B cell (primary cell): ENCODE data around the gene FCN1. TPM values are rescaled to one million over a fixed set of nuclear protein-coding genes. Genes with fewer than 3 reads are reported as not detected.

Source experiments
- ATAC-seq: fragments of 200-7000 bp; cut with Tn5 transposase; one replicate; pipeline ENCODE4 v1.10.0; 2021; ENCODE audit warnings: low read depth, mild to moderate bottlenecking, moderate number of reproducible peaks, moderate library complexity
- CTCF ChIA-PET: fragments of 350-600 bp; sonication (Branson Sonifier 250); formaldehyde crosslinking; loops from one replicate; lab custom pipeline; 2021; ENCODE audit warnings: antibody characterized with exemption, inconsistent platforms; lab: Charles Lee
- POLR2A ChIA-PET: fragments of 350-600 bp; sonication (Branson Sonifier 250); formaldehyde crosslinking; loops from one replicate; lab custom pipeline; 2021; ENCODE audit warnings: antibody characterized with exemption; lab: Charles Lee
- DNase-seq: peaks from one replicate; pipeline ENCODE4 v3.0.0; 2013
- H2AFZ ChIP-seq: 2 replicates; pipeline ENCODE4 v1.6.1; 2012; ENCODE audit warnings: mild to moderate bottlenecking, low read depth, low read length; ENCODE audit not compliant: insufficient read depth, poor library complexity, severe bottlenecking
- H3K27ac ChIP-seq, 2 donors: 1 replicate in 1 of 2; 2 replicates in 1 of 2; pipeline ENCODE4 v1.5.1; 2012 to 2013; ENCODE audit warnings: low read length in 2 of 2, mild to moderate bottlenecking in 2 of 2, moderate library complexity in 1 of 2
- H3K27me3 ChIP-seq, 4 experiments: fragments of 200-600 bp in 1 of 4; sonication (generic) in 1 of 4; replicated peaks in 1 of 4; 1 replicate in 2 of 4; 2 replicates in 2 of 4; pipeline versions ENCODE4 v1.6.1 to v1.7.0; 2013 to 2016; ENCODE audit warnings: low read length in 3 of 4, mild to moderate bottlenecking in 2 of 4, mixed read lengths in 1 of 4, moderate library complexity in 1 of 4; ENCODE audit not compliant: insufficient read depth in 4 of 4, control insufficient read depth in 3 of 4; ENCODE audit errors: control extremely low read depth in 1 of 4
- H3K36me3 ChIP-seq, 2 experiments: replicated peaks in 1 of 2; 1 replicate in 1 of 2; 2 replicates in 1 of 2; pipeline versions ENCODE4 v1.6.1 to v1.7.1; 2013; ENCODE audit warnings: low read length in 1 of 2; ENCODE audit not compliant: insufficient read depth in 2 of 2, control insufficient read depth in 1 of 2; ENCODE audit errors: control extremely low read depth in 1 of 2, extremely low read depth in 1 of 2
- H3K4me1 ChIP-seq, 2 donors: fragments of 200-600 bp in 1 of 2; sonication (generic) in 1 of 2; 1 replicate in 1 of 2; 2 replicates in 1 of 2; pipeline versions ENCODE4 v1.5.1 to v1.6.1; 2013 to 2017; ENCODE audit warnings: low read length in 2 of 2; ENCODE audit not compliant: control insufficient read depth in 2 of 2, insufficient read depth in 2 of 2
- H3K4me2 ChIP-seq: replicated peaks from 2 replicates; pipeline ENCODE3; 2012; ENCODE audit warnings: mild to moderate bottlenecking, low read depth, low read length; ENCODE audit not compliant: poor library complexity, severe bottlenecking
- H3K4me3 ChIP-seq, 5 experiments: fragments of 200-600 bp in 1 of 5; sonication (generic) in 1 of 5; 1 replicate in 3 of 5; 2 replicates in 2 of 5; pipeline versions ENCODE4 v1.5.1 to v1.7.0; 2011 to 2016; ENCODE audit warnings: low read length in 4 of 5, mild to moderate bottlenecking in 4 of 5, low read depth in 2 of 5, control low read depth in 1 of 5, moderate library complexity in 1 of 5; ENCODE audit not compliant: insufficient read depth in 1 of 5; ENCODE audit errors: control extremely low read depth in 1 of 5, extremely low read depth in 1 of 5
- H3K79me2 ChIP-seq: fragments of 200-600 bp; sonication (generic); one replicate; pipeline ENCODE4 v1.6.0; 2016; ENCODE audit warnings: low read length; ENCODE audit not compliant: control insufficient read depth, insufficient read depth
- H3K9ac ChIP-seq: fragments of 200-600 bp; sonication (generic); 2 replicates; pipeline ENCODE4 v1.6.1; 2017; ENCODE audit warnings: mild to moderate bottlenecking, low read length, moderate library complexity
- H3K9me3 ChIP-seq, 3 donors: one replicate each; pipeline versions ENCODE4 v1.6.1 to v1.7.1; 2013; ENCODE audit warnings: low read length in 2 of 3; ENCODE audit not compliant: control insufficient read depth in 2 of 3, insufficient read depth in 1 of 3; ENCODE audit errors: control extremely low read depth in 1 of 3
- H4K20me1 ChIP-seq: 2 replicates; pipeline ENCODE4 v1.6.0; 2012; ENCODE audit warnings: mild to moderate bottlenecking, low read length; ENCODE audit not compliant: insufficient read depth, control insufficient read depth, poor library complexity, severe bottlenecking
- H3K27ac Mint-ChIP-seq: one replicate; pipeline ENCODE4 v1.8.0; 2021; ENCODE audit warnings: mixed read lengths
- H3K27me3 Mint-ChIP-seq: one replicate; pipeline ENCODE4 v1.8.0; 2021; ENCODE audit warnings: mixed read lengths
- H3K4me1 Mint-ChIP-seq: one replicate; pipeline ENCODE4 v1.8.0; 2021; ENCODE audit warnings: mixed read lengths
- H3K4me3 Mint-ChIP-seq: one replicate; pipeline ENCODE4 v1.8.0; 2021; ENCODE audit warnings: mixed read lengths
- H3K9me3 Mint-ChIP-seq: one replicate; pipeline ENCODE4 v1.8.0; 2022; ENCODE audit warnings: mixed read lengths; ENCODE audit not compliant: insufficient read depth
- EZH2 ChIP-seq: IDR thresholded peaks from 2 replicates; pipeline ENCODE4 v1.6.1; 2012; ENCODE audit warnings: borderline replicate concordance, low read depth, mild to moderate bottlenecking, moderate library complexity, low read length; ENCODE audit not compliant: insufficient read depth, poor library complexity, severe bottlenecking
- WGBS: methylation state at CpG from one replicate; pipeline ENCODE4 v1.1.5; 2013; ENCODE audit warnings: missing lambda C conversion rate; ENCODE audit not compliant: insufficient coverage; 5-methylcytosine and 5-hydroxymethylcytosine counted together
- intact Hi-C: fragments of 100-400 bp; cut with micrococcal nuclease; formaldehyde crosslinking; loops from one replicate; pipeline ENCODE4 v1.10.0; 2022
- polyA plus RNA-seq: library from polyadenylated mRNA; depleted of rRNA; stranded (reverse); fragments of >200 nt; gene quantifications from 2 replicates; pipeline ENCODE4 v1.2.3, GENCODE V29; 2012
- total RNA-seq, 2 donors: library from RNA; stranded (reverse); fragments of 120-200 nt in 1 of 2; gene quantifications; 1 replicate in 1 of 2; 2 replicates in 1 of 2; pipeline versions ENCODE4 v1.2.3 to v1.2.4, GENCODE V29; 2013 to 2022
- TF ChIP-seq, protein P1 (sequence below): fragments of 200-600 bp; IDR thresholded peaks from one replicate; pipeline ENCODE4 v1.8.0; 2022; ENCODE audit warnings: antibody characterized with exemption, mild to moderate bottlenecking

FCN1 gene
- total and polyA plus RNA-seq, 2 donors (not counting 1 experiment from before 2014, with no cell fraction given): 2.2 to 20.6 TPM

DNA sequence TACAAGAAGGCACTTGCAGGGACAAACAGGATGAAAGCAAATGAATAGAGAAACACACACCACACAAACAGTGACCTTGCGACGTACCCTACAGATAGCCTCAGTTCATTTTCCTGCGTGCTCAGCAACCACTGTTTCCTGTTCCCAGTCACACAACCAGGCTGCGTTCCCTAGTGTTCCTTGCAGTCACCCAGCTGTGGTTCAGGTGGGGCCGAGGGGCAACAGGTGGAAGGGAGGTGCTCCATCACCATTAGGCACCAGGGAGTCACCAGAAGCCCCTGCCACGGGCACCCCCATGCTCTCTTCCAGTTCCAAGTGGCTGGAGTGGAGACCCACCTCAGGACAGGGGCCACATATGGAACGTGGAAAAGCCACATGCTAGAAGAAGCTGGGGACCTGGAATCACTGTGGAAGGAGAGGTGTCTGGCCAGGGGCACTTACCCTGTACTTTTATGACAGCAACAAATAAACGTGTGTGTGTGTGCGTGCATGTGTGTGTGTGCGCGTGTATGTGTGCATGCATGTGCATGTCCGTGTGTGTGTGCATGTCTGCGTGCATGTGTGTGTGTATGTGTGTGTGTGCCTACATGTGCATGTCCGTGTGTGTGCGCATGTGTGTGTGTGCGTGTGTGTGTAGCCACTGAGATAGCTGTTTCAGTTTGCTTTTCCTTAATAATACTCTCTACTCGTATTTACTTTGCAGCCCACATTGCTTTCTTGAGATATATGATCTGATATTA, 55.9 kb downstream of the FCN1 start:
- H3K9ac ChIP-seq: no peak overlapping the region
- Mint-ChIP-seq H3K9me3 (peaks cover 6% of the 10 kb centered on the region), H3K4me1 (no peaks in the 10 kb centered on the region), H3K27ac (no peak overlapping the region), H3K4me3 (no peak overlapping the region), H3K27me3 (peaks cover 7% of the 10 kb centered on the region)
- no peaks in the 10 kb centered on the region for H4K20me1 ChIP-seq
- no peaks in the 10 kb centered on the region for H3K27me3 ChIP-seq
- ChIA-PET POLR2A (no interaction called here), CTCF (no interaction called here)
- ATAC-seq: no peak
- WGBS: 92% methylated on average over 13 of the region's 17 CpGs
- no peaks in the 10 kb centered on the region for H3K36me3 ChIP-seq
- peaks cover 0 to 17% (median 2%) of the 10 kb centered on the region in 3 donors for H3K9me3 ChIP-seq
- H3K79me2 ChIP-seq: no peaks in the 10 kb centered on the region
- no peak overlapping the region for H3K4me3 ChIP-seq
- no peak overlapping the region for H3K4me2 ChIP-seq
- no peak for DNase-seq
- TF ChIP-seq EZH2: no peak
- TF ChIP-seq, protein P1, sequence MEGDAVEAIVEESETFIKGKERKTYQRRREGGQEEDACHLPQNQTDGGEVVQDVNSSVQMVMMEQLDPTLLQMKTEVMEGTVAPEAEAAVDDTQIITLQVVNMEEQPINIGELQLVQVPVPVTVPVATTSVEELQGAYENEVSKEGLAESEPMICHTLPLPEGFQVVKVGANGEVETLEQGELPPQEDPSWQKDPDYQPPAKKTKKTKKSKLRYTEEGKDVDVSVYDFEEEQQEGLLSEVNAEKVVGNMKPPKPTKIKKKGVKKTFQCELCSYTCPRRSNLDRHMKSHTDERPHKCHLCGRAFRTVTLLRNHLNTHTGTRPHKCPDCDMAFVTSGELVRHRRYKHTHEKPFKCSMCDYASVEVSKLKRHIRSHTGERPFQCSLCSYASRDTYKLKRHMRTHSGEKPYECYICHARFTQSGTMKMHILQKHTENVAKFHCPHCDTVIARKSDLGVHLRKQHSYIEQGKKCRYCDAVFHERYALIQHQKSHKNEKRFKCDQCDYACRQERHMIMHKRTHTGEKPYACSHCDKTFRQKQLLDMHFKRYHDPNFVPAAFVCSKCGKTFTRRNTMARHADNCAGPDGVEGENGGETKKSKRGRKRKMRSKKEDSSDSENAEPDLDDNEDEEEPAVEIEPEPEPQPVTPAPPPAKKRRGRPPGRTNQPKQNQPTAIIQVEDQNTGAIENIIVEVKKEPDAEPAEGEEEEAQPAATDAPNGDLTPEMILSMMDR: no peak
- no peaks in the 10 kb centered on the region for H3K4me1 ChIP-seq
- intact Hi-C loops: no loop called here
- no peak overlapping the region for H2AFZ ChIP-seq
- H3K27ac ChIP-seq: no peak overlapping the region

DNA sequence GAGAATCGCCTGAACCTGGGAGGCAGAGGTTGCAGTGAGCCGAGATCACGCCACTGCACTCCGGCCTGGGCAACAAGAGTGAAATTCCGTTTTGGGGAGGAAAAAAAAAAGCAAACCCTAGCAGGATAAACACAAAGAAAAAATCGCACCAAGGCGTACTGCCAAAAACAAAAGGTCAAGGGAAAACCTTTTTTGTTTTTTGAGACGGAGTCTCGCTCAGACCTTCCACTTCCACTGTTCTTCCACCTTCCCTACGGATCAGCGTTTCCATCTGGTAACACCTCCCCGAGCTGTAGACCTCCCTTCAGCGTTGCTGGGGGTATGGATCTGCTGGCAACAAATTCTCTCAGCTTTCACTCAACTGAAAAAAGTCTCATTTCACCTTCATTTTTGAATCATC, 57.2 kb downstream of the FCN1 start:
- no peak overlapping the region for H3K27ac Mint-ChIP-seq
- ATAC-seq (no peak), DNase-seq (no peak)
- CTCF ChIA-PET: no interaction called here
- no peak for TF ChIP-seq EZH2
- TF ChIP-seq, protein P1: no peak
- Histone ChIP-seq H3K79me2 (no peaks in the 10 kb centered on the region), H4K20me1 (no peaks in the 10 kb centered on the region), H3K9ac (no peak overlapping the region), H2AFZ (no peak overlapping the region), H3K27ac (no peak overlapping the region), H3K4me1 (no peaks in the 10 kb centered on the region), H3K9me3 (peaks cover 0 to 17% (median 2%) of the 10 kb centered on the region in 3 donors), H3K4me3 (no peak overlapping the region), H3K36me3 (no peaks in the 10 kb centered on the region), H3K27me3 (no peaks in the 10 kb centered on the region), H3K4me2 (no peak overlapping the region)
- no peaks in the 10 kb centered on the region for H3K4me1 Mint-ChIP-seq
- WGBS: 95% methylated on average over 13 of the region's 13 CpGs
- intact Hi-C loops: no loop called here
- no peak overlapping the region for H3K4me3 Mint-ChIP-seq
- H3K27me3 Mint-ChIP-seq: peaks cover 11% of the 10 kb centered on the region
- POLR2A ChIA-PET: no interaction called here
- H3K9me3 Mint-ChIP-seq: peaks cover 6% of the 10 kb centered on the region
